Measurements from ENCODE around the gene TTN.

Gene TTN

DNA sequence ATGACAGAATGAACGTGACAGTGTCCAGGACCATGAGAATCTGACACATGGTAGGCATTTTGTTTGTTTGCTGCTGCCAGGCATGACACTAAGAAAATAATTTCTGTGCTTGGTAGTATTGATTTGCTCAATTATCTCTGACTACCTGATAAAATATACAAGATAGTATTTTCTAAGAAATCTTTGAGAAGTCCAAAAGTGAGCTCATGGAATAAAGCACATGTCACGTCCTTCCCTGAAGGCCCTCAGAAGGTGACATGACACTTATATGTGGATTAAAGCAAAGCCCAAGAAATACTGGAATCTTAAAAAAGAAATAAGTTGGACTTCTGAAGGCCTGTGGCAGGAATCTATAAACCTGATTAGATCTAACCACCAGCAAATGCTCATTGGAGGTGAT, 3.8 kb upstream of the TTN start:
- no peak for DNase-seq (ENCODE audit: low spot score)

GRCh38 chr2:178810422-178810821, 3.2 kb upstream of the TTN start:
- DNase-seq (ENCODE audit: low spot score): no peak

- no peak for DNase-seq (ENCODE audit: low spot score)
Observed at GRCh38 chr2:178806543-178806942, 680 bp downstream of the TTN start.

- no peak for DNase-seq (ENCODE audit: low spot score)
Observed at GRCh38 chr2:178805457-178805856, 1.8 kb downstream of the TTN start.

DNA sequence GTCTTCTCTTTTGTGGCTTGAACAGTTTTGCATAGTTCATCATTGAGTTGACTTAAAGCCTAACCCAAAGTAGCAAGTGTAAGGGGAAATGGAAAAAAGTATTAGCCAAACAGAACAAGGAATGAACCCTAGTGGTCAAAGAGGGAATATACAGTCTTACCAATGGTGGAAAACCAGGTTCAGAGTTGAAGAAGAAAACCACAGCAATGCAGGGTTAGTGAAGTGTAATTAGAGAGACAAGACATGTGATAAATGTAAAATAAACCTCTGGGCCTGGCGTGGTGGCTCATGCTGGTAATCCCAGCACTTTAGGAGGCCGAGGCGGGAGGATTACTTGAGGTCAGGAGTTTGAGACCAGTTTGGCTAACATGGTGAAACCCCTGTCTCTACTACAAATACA, 2.4 kb downstream of the TTN start:
- peak; percentile 20 for DNase-seq (ENCODE audit: low spot score)

- no peak for DNase-seq (ENCODE audit: low spot score)
Observed at GRCh38 chr2:178800510-178800909, 6.7 kb downstream of the TTN start.

- no peak for DNase-seq (ENCODE audit: low spot score)
Observed at GRCh38 chr2:178799305-178799704, 7.9 kb downstream of the TTN start.

- DNase-seq (ENCODE audit: low spot score): no peak
Observed at GRCh38 chr2:178796079-178796677, 11.0 kb downstream of the TTN start.

- no peak for DNase-seq (ENCODE audit: low spot score)
Observed at GRCh38 chr2:178787934-178788333, 19.3 kb downstream of the TTN start.

GRCh38 chr2:178787155-178787554, 20.1 kb downstream of the TTN start:
- DNase-seq (ENCODE audit: low spot score): no peak

GRCh38 chr2:178783889-178784288, 23.3 kb downstream of the TTN start:
- DNase-seq (ENCODE audit: low spot score): no peak

DNA sequence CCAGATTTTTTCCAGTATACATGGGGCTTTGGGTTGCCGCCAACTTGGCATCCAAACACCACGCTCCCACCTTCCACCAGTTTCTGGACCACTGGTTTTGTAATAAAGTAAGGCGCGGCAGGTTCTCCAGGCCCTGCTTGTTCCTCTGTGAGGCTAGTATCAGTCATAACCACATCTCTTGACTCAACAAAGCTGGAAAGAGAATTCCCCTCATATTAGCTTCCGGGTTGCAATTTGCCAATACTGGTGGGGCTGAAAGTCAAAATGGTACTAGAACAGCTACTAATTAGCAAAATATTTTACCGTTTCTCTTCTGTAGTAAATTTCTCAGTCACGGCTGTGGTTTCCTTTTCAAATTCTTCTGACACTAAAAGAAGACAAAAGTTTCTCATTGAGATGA, 25.0 kb downstream of the TTN start:
- no peak for DNase-seq (ENCODE audit: low spot score)

DNA sequence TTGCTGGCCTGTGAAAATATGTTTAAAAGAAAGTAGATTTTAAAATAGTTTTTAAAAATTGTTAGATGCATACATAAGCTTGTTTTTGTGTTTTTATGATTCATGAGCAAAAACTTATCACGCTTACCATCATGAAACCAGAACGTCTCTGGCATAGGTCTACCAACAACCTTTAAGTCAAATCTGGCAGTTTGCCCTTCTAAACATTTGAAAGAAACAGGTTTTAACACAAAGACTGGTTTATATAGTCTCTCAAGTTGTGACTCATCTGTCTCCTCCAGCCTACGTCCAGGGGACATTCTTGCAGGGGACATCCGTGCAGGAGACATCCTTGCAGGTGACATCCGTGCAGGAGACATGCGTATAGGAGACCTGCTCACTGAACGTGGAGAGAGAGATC, 29.6 kb downstream of the TTN start:
- no peak for DNase-seq (ENCODE audit: low spot score)

DNA sequence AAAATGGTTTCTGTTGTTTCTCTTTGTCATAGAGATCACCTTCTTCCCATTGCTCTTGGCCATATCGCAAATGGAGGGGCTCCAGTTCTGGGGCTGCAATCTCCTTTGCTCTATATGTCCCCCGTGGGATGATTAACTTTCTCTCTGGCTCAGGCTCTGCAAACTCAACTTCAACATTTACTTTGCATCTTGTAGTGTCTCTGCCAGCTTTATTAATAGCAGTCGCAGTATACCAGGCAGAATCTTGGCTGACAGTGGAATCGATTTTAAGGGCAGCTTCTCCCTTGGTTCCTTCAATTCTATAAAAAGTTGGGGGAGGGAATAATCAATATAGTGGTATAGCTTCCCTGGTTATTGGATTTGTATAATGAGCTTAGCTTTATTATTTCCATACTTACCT, 30.5 kb downstream of the TTN start:
- DNase-seq (ENCODE audit: low spot score): no peak

DNA sequence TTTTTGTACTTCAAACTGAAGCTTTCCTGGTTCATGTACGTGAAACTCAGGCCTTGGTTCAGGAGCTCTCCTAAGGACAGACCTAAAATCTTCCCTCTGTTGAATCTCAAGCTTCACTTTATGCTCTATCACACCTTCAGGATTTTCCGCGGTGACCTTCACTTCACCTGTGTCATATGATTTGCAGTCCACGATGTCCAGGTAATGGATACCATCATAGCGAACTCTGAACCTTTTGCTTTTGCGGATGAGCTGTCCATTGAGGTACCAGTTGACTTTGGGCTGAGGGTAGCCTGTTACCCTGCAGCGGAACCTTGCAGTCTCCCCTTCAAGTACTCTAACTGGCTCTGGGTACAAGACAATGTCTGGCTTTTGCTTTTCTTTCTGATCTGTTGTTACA, 31.2 kb downstream of the TTN start:
- no peak for DNase-seq (ENCODE audit: low spot score)

GRCh38 chr2:178770518-178770917, 36.7 kb downstream of the TTN start:
- no peak for DNase-seq (ENCODE audit: low spot score)

- DNase-seq (ENCODE audit: low spot score): no peak
Observed at GRCh38 chr2:178767094-178768060, 39.8 kb downstream of the TTN start.

DNA sequence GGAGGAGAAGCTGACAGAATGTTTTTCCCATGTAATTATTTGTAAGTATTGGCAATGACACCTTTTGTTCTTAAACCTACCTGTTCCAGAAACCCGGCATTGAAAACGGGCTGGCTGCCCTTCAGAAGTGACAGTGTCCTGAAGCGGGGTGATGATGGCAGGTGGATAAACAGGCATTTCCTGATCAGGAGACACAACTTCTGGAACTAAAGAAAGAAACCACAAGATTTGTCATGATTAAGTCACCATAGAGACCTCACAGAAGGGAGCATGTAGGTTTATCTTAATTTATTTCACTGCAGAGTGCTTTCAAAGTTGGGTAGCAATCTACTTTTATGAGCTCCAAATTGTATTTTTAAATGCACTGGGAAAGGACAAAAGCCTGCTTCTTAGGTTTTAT, 43.1 kb downstream of the TTN start:
- DNase-seq (ENCODE audit: low spot score): no peak

GRCh38 chr2:178761759-178762371, 45.4 kb downstream of the TTN start:
- no peak for DNase-seq (ENCODE audit: low spot score)

GRCh38 chr2:178756843-178757242, 50.4 kb downstream of the TTN start:
- no peak for DNase-seq (ENCODE audit: low spot score)

DNA sequence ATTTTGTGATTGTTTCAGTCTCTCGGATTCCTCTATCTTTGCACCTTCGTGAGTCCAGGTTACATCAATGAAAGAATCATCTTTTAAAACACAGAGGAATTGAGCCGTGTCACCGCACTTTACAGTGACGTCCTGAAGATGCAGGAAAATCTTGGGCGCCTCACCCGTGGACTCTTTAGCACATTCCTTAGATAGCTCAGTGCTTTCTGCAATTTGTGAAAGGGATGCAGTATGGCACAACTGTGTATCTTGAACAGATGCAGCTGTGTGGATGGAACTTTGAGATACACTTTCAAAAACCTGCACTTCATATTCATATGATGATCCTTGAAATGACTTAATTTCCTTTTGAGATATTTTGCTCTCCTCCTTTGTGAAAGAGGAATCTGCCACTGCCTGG, 50.9 kb downstream of the TTN start:
- no peak for DNase-seq (ENCODE audit: low spot score)

DNA sequence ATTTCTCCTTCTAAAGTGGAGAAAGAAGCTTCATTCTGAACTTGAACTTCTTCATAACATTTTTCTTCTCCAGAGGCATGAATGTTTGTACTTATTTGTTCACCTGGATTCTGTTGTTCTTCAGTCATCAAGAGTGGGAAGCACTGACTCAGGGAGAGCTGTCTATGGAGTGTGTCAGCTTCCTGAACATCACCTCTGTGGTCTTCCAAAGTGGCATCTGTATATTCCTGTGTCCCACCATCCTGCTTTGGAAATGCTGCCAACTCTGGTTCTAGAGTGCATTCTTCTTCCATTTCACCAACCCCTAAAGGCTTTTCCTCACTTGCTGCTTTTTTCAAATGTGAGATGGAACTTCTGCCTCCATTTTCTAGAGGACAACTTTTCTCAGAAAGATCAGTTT, 59.5 kb downstream of the TTN start:
- DNase-seq (ENCODE audit: low spot score): no peak

DNA sequence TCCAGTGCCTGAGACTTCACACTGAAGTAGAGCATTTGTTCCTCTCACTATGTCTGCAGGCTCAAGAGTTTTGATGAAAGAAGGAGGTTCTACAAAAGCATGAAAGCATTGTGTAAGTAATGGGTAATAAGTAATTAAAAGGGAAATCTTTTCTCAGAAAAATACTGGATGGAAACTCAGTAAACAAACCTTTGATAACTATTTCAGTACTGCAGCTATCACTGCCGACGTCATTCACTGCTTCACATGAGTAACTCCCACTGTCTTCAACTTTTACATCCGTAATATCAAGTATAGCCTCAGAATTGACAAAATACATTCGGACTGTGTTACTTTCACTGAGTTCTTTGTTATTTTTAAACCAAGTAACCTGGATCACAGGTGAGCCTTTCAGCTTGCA, 72.7 kb downstream of the TTN start:
- no peak for DNase-seq (ENCODE audit: low spot score)
